GM19043 (cell line): ENCODE results near the gene CCDC187.

ENCODE experiments used
- ATAC-seq: cut with Tn5 transposase; IDR thresholded peaks from one replicate; pipeline ENCODE4 v1.9.1; 2021; ENCODE audit warnings: low read depth; ENCODE audit not compliant: unreplicated experiment

The CCDC187 gene

GRCh38 chr9:136340356-136341041 is 36.6 kb upstream of the CCDC187 start:
- no peak for ATAC-seq

- no peak for ATAC-seq
These were observed 36.0 kb upstream of the CCDC187 start for GRCh38 chr9:136339958-136340310.

- no peak for ATAC-seq
These were observed 35.5 kb upstream of the CCDC187 start for GRCh38 chr9:136339173-136339957.

- no peak for ATAC-seq
These were observed 34.6 kb upstream of the CCDC187 start for GRCh38 chr9:136338511-136338910.

- ATAC-seq, result no peak
These were observed 33.8 kb upstream of the CCDC187 start for GRCh38 chr9:136337416-136338395.

- no peak for ATAC-seq
These were observed 33.0 kb upstream of the CCDC187 start for GRCh38 chr9:136336881-136337280.

- no peak for ATAC-seq
These were observed 32.4 kb upstream of the CCDC187 start for GRCh38 chr9:136336156-136336870.

- no peak for ATAC-seq
These were observed 31.6 kb upstream of the CCDC187 start for GRCh38 chr9:136335296-136336155.

GRCh38 chr9:136334541-136334940 is 30.6 kb upstream of the CCDC187 start:
- ATAC-seq, result no peak

GRCh38 chr9:136333486-136333885 is 29.6 kb upstream of the CCDC187 start:
- ATAC-seq, result no peak

GRCh38 chr9:136333045-136333444 is 29.2 kb upstream of the CCDC187 start:
- ATAC-seq, result no peak

- ATAC-seq, result no peak
These were observed 28.6 kb upstream of the CCDC187 start for GRCh38 chr9:136332482-136332983.

GRCh38 chr9:136331556-136332481 is 27.9 kb upstream of the CCDC187 start:
- no peak for ATAC-seq

GRCh38 chr9:136331030-136331429 is 27.1 kb upstream of the CCDC187 start:
- ATAC-seq, result no peak

GRCh38 chr9:136330406-136330990 is 26.6 kb upstream of the CCDC187 start:
- ATAC-seq, result no peak

GRCh38 chr9:136329636-136330405 is 25.9 kb upstream of the CCDC187 start:
- no peak for ATAC-seq

- ATAC-seq, result no peak
These were observed 25.3 kb upstream of the CCDC187 start for GRCh38 chr9:136329211-136329627.
